GM18502 (cell line): Measurements from ENCODE around the gene NOMO2.
"Not testable (repeated sequence)": the region's sequence is repeated elsewhere in the genome, so short reads cannot be mapped to it uniquely, and the experiment has no call there.

Experiments
- ATAC-seq: cut with Tn5 transposase; IDR thresholded peaks from one replicate; pipeline ENCODE4 v1.9.1; 2021; ENCODE audit warnings: mild to moderate bottlenecking; ENCODE audit not compliant: unreplicated experiment, poor library complexity

Gene NOMO2

DNA sequence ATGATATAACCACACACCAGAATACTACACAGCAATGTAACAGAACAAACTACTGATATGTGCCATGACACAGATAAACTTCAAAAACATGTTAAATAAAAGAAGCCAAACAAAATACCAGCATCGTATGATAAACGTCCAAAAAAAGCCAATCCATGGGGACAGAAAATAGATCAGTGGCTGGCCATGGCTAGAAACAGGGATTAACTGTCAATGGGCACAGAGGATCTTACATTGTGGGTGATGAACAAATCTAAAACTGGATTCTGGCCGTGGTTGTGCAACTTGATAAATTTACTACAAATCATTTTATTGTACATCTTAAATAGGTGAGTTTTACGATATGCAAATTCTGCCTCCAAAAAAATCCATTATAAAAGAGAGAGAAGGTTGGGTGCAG, 35.4 kb downstream of the NOMO2 start:
- not testable (repeated sequence) for ATAC-seq

DNA sequence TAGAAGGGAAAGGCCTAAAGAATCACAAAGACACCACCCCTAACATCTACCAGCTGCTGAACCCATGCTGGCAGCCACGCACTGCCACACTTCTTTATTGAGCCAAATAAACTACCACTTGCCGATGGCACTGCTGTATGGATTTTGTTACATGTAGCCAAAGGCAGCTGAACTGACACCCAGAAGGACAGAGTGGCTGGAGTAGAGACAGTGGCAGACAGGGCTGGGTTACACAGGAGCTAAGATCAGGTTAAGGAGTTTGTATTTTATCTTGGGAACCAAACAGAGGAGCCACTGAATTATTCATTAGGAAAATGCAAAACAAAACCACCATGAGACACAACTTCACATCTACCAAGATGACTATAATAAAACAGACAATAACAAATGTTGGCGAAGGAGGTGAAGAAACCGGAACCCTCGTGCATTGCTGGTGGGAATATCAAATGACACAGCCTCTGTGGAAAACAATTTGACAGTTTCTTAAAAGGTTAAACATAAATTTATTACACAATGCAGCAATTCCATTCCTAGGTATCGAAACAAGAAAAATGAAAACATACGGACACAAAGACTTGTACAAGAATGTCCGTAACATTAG, 35.9 kb downstream of the NOMO2 start:
- not testable (repeated sequence) for ATAC-seq

DNA sequence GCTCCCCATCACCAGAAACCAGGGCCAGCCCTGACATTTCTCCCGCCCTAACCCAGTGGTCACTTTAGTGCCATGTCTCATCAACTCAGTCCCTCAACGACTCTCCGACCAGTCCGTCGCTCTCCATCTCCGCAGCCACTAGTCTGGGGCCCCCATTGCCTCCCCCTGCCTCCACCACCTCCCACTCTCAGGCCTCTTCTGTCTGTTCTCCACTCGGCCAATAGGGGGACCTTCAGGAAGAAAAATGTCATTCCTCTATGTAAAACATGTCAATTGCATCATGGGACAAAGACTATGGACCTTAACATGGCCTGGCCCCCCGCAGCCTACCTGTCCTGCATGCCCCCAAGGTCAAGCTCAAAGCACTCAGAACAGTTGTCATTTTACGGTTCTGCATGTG, 39.3 kb downstream of the NOMO2 start:
- not testable (repeated sequence) for ATAC-seq

DNA sequence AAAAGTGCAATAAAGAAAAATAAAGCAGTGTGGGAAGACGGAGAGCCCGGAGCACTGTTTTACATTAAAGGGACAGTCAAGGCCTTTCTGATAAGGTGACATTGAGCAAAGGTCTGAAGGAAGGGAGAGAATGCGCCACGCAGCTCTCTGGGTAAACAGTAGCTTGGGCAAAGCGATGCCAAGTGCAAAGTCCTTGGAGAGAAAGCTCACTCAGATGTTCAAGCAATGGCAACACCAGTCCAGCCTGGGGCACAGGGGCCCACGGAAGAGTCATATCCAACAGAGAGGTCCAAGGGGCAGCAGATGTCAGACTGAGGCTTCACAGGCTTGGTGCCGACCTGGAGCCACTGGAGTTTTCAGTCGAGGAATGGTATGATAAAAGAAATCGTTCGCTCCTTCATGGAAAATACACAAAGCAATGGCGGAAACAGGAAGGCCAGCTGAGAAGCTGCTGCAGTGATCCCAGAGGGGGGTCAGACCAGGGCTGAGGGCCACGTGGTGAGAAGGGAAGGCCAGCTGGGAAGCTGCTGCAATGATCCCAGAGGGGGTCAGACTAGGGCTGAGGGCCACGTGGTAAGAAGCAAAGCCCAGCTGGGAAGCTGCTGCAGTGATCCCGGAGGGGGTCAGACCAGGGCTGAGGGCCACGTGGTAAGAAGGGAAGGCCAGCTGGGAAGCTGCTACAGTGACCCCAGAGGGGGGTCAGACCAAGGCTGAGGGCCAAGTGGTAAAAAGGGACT, 40.3 kb downstream of the NOMO2 start:
- not testable (repeated sequence) for ATAC-seq

DNA sequence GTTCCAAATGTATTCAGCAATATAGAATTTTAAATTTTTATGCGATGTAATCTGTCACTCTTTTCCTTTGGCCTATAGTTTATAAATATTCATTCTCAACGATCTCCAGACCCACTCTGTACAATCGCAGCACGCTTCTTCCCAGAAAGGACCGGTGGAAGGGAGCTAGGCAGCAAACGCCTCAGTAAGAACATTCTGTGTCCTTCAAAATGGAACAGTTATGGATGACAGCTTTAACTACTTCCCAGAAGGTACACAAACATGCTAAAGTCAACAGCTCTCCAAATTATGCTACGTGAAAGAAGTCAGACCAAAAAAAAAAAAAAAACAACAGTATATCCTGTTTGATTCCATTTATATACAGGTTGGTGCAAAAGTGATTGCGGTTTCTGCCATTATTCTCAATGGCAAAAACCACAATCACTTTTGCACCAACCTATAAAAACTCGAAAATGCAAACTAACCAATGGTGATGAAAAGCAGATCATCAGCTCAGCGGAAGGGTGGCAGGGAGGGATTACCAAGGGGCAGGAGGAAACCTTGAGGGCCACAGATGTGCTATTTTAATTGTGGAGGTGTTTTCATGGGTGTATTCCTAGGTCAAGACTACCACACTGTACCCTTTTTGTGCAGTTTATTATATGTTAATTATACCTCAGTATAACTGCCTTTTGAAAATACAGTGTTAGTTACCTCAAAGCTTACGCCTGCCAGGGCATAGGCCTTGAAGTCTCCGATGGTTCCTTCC, 43.2 kb downstream of the NOMO2 start:
- not testable (repeated sequence) for ATAC-seq

DNA sequence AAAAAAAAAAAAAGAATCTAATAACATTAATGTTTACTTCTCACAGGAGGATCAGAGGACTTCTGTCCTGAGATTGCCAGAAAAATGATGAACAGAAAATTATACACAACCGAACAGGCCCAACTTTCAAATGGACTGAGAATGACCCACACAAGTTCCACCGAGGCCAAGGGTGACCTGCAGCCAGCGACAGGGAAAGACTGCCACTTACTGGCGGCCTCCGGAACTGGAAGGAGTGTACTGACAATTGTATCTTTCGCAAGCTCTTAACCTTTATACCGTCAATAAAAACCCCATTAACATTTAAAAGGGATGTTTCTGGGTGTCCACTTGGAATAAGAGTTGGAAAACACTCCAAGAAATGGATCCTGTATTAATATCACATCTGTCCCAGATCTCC, 63.5 kb downstream of the NOMO2 start:
- not testable (repeated sequence) for ATAC-seq

DNA sequence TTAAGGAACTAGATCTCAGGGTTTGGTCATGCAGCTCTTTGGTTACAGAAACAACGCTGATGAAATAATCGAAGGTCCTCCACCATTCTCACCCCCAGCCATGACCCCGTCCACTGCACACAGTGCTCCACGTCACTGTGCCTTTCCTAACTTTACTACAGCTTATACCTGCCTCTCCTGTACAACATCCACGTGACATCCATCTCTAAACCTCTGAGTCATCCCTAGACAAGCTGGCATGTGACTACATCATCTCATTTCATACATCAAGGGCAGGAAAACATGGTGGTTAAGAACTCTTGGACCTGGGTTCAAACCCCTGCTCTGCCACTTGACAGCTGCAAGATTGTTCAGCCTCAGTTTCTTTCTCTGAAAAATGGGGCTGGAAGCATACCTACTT, 64.9 kb downstream of the NOMO2 start:
- not testable (repeated sequence) for ATAC-seq

DNA sequence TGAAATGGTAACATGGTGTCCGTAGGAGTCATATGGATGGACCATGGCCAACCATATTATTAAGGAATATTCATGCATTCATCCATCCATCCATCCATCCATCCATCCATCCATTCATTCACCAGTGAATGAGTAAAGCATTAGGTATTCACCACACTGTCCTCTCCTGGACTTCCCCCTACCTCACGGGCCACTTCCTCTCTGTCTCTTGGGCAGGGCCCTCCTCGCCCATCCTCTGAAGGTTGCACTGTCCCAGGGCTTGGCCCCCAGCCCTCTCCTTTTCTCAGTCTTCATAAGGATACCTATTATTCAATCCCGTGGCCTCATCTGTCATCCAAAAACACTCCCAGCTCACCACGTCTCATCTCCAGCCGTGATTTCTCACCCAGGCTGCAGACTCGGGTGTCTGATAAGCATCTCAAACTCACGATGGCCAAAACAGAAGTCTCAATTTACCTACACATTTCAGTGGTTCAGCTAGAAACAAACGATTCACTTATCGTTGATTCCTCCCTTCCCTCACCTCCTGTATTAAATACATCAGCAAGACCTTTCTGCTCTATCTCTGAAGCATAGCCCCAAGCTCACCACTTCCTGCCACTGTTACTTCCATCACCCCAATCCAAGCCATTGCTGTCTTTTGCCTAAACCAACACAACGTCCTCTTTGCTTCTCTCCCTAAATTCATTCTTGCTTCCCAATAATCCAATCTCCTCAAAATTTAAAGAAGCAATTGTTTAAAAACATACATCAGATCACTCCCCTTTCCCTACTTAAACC, 69.6 kb downstream of the NOMO2 start:
- ATAC-seq = not testable (repeated sequence)

DNA sequence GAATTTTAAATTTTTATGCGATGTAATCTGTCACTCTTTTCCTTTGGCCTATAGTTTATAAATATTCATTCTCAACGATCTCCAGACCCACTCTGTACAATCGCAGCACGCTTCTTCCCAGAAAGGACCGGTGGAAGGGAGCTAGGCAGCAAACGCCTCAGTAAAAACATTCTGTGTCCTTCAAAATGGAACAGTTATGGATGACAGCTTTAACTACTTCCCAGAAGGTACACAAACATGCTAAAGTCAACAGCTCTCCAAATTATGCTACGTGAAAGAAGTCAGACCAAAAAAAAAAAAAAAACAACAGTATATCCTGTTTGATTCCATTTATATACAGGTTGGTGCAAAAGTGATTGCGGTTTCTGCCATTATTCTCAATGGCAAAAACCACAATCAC, 125.9 kb downstream of the NOMO2 start:
- not testable (repeated sequence) for ATAC-seq

DNA sequence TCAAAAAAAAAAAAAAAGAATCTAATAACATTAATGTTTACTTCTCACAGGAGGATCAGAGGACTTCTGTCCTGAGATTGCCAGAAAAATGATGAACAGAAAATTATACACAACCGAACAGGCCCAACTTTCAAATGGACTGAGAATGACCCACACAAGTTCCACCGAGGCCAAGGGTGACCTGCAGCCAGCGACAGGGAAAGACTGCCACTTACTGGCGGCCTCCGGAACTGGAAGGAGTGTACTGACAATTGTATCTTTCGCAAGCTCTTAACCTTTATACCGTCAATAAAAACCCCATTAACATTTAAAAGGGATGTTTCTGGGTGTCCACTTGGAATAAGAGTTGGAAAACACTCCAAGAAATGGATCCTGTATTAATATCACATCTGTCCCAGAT, 146.1 kb downstream of the NOMO2 start:
- not testable (repeated sequence) for ATAC-seq

DNA sequence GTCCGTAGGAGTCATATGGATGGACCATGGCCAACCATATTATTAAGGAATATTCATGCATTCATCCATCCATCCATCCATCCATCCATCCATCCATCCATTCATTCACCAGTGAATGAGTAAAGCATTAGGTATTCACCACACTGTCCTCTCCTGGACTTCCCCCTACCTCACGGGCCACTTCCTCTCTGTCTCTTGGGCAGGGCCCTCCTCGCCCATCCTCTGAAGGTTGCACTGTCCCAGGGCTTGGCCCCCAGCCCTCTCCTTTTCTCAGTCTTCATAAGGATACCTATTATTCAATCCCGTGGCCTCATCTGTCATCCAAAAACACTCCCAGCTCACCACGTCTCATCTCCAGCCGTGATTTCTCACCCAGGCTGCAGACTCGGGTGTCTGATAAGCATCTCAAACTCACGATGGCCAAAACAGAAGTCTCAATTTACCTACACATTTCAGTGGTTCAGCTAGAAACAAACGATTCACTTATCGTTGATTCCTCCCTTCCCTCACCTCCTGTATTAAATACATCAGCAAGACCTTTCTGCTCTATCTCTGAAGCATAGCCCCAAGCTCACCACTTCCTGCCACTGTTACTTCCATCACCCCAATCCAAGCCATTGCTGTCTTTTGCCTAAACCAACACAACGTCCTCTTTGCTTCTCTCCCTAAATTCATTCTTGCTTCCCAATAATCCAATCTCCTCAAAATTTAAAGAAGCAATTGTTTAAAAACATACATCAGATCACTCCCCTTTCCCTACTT, 152.2 kb downstream of the NOMO2 start:
- ATAC-seq = not testable (repeated sequence)

DNA sequence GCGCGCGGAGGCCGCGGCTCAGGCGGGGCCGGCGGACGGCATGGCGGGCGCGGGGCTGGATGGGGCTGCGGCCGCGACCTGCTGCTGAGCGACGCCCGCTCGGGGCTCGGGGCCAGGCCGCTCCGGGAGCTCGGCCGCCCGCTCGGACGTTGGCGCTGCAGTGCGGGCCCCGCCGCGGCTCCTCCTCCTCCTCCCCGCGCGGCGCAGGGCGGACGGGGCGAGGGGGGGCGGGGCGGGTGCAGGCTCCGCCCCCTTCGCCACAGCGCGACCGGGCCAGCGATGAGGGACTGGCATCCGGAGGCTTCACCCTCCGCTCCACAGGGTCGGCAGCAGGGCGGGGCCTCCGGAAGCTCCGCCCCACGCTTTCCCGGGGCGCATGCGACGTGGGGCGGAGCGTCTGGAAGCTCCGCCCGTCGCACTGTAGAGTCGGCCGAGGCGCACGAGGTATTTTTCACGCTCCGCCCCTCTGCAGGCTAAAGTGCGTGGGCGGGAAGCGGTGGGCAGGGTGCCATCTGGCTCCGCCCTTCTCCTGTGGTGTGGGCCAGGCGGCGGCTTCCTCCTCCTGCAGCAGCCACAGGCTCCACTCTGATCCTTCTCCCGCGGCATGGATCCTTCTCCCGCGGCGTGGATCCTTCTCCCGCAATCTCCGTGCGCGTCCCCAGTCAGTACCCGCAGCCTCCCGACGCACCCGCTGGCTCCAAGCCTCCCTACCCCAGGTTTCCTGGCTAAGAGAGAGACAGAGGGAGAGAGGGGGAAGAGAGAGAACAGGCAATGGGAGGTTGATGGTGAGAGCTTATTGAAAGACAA, 159.8 kb downstream of the NOMO2 start:
- peak; percentile 45 for ATAC-seq

DNA sequence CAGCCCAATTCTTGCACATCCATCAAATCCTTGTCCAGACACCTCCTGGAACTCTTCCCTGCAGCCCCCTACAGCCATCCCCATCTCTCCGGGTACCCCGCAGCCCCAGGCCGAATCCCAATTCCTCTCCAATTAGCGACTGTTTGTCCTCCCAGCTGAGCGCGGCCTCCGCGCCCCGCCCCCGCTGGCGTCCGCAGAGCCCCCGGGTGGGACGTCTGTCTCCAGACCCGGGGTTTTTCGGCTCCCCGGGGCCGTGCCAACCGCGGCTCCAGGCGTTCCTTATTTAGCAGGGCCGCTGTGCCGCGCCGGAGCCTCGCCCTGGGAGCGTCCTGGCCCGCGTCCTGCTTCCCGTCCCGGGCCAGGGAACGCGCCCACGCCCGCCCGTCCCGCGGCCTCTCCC, 160.7 kb downstream of the NOMO2 start:
- not testable (repeated sequence) for ATAC-seq

DNA sequence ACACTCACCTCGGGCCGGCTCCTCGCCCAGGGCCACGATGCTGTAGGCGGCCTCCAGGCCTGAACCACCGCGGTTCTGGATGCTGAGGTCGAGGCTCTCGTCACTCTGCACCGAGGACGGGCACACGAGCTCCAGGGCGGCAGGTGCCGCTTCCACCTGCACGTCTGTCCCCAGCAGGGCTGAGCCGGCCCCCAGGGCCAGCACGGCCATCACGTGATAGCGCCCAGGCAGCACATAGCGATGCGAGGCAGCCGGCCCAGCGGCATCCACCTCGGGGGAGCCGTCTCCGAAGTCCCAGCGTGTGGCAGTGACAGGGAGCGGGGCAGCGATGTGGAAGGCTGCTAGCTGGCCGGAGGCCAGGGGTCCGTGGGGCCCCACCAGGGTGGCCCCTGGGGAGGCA, 167.5 kb downstream of the NOMO2 start:
- ATAC-seq = not testable (repeated sequence)

DNA sequence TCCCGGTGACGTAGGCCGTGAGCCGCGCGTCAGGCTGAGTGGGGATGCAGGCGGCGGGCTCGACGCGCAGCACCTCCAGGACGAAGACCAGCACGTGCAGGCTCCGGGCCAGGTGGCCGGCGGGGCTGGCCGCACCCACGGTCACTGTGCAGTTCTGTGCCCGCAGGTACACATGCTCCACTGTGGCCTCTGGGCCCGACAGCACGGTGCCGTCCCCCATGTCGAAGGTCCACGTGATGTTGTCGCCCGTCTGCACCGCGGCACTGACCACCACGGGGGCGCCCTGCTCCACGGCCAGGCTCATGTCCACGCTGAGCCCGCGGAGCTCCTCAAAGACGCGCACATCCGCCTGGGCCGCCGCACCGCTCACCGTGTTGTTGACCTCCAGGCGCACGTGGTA, 174.1 kb downstream of the NOMO2 start:
- not testable (repeated sequence) for ATAC-seq

DNA sequence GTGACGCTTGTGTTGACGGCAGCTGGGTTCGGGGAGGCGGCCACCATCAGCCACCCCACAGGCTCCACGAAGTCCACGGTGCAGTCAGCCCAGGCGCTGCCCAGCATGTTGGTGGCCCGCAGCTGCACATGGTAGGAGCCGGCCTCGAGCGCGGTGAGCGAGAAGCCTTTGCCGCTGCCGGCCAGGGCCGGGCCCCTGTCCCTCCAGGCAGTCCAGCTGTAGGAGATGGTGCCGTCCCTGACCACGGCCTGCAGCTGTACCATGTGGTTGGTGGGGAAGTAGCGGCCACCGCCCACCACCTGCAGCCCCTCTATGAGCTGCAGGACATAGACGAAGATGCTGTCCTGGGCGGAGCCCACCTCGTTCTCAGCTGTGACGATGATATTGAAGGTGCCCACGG, 175.4 kb downstream of the NOMO2 start:
- not testable (repeated sequence) for ATAC-seq

DNA sequence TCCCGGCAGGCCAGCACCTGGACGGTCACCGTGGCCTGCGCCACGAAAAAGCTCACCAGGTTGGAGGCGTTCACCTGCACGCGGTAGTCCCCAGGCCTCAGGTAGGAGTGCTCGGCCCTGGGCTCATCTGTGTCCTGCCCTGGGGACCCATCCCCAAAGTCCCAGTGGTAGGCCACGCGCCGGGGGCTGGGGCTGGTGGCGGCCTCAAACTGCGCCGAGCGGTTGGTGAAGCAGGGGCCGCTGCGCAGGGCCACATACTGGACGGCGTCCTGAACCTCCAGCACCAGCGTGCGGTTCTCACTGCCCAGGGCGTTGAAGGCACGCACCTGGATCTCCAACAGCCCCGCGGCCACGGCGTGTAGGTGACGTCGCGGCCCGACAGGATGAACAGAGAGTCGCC, 176.6 kb downstream of the NOMO2 start:
- ATAC-seq = not testable (repeated sequence)

DNA sequence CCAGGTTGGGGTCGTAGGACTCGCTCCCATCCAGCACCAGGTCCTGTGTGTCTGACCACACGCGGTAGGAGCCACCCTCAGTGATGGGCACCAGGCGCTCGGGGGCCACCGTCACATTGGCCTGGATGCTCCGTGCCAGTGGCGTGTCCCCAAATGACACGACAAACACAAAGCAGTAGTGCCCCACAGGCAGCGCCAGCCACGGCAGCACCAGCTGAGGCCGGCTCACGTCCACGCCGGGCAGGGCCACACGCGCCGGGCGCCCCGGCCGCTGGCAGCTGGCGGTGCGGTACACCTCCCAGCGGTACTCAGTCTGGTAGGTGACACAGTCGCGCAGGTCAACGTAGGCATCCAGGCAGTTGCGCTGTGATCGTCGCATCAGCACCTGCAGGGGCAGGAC, 177.0 kb downstream of the NOMO2 start:
- not testable (repeated sequence) for ATAC-seq

DNA sequence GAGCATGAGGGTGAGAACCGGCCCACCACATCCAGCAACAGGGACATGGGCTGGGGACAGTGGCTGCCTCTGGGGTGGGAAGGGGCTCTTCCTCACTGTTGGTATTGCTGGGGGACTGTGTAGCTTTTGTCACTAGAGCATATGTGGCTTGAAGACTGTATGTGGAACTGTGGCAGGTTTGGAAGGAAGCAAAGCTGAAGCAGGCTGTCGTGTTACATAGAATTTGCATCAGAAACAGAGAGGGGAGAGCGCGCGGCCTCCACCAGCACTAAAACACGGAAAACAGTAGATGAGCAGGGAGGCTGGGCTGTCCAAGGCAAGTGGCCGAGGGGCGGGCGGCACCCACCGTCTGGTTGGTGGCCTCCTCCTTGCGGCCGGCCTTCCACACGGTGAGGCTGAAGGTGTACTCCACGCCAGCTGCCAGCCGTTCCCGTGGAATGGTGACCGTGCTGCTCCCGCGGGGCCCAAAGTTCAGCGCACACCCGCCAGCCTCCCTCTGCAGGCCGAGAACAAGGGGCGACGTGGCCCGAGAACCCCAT, 177.7 kb downstream of the NOMO2 start:
- not testable (repeated sequence) for ATAC-seq
